Smooth muscle cell (in vitro differentiated cells): ENCODE data around the gene OR2W3. TPM values are rescaled to one million over a fixed set of nuclear protein-coding genes. Genes with fewer than 3 reads are reported as not detected.

ENCODE experiments used
- DNase-seq: peaks from one replicate; lab custom pipeline; 2025; ENCODE audit not compliant: unreplicated experiment; lab: John Stamatoyannopoulos, UW
- H2AFZ ChIP-seq: fragments of 200-600 bp; sonication (generic); 2 replicates; pipeline ENCODE4 v1.6.0; 2016; ENCODE audit warnings: antibody characterized with exemption, low read depth, mild to moderate bottlenecking
- H3F3A ChIP-seq: fragments of 200-600 bp; sonication (generic); 2 replicates; pipeline ENCODE4 v1.6.0; 2017; ENCODE audit warnings: antibody characterized with exemption, low read depth
- H3K27ac ChIP-seq: fragments of 200-600 bp; sonication (generic); 2 replicates; pipeline ENCODE4 v1.5.1; 2016; ENCODE audit warnings: low read depth, mild to moderate bottlenecking
- H3K27me3 ChIP-seq: fragments of 200-600 bp; sonication (generic); 2 replicates; pipeline ENCODE4 v1.6.1; 2016; ENCODE audit warnings: low read depth, mild to moderate bottlenecking
- H3K36me3 ChIP-seq: fragments of 200-600 bp; sonication (generic); 2 replicates; pipeline ENCODE4 v1.5.1; 2016; ENCODE audit warnings: low read depth
- H3K4me1 ChIP-seq: fragments of 200-600 bp; sonication (generic); 2 replicates; pipeline ENCODE4 v1.5.1; 2016; ENCODE audit warnings: low read depth
- H3K4me2 ChIP-seq: fragments of 200-600 bp; sonication (generic); 2 replicates; pipeline ENCODE4 v1.6.0; 2016; ENCODE audit warnings: mild to moderate bottlenecking
- H3K4me3 ChIP-seq: fragments of 200-600 bp; sonication (generic); 2 replicates; pipeline ENCODE4 v1.5.1; 2016; ENCODE audit warnings: mild to moderate bottlenecking
- H3K79me2 ChIP-seq: fragments of 200-600 bp; sonication (generic); 2 replicates; pipeline ENCODE4 v1.6.0; 2016; ENCODE audit warnings: low read depth, mild to moderate bottlenecking
- H3K9ac ChIP-seq: fragments of 200-600 bp; sonication (generic); 2 replicates; pipeline ENCODE4 v1.6.0; 2016; ENCODE audit warnings: low read depth
- H3K9me3 ChIP-seq: fragments of 200-600 bp; sonication (generic); replicated peaks from 2 replicates; pipeline ENCODE4 v1.5.1; 2016; ENCODE audit warnings: low read depth
- H4K20me1 ChIP-seq: fragments of 200-600 bp; sonication (generic); 2 replicates; pipeline ENCODE4 v1.6.0; 2016; ENCODE audit warnings: low read depth
- CTCF ChIP-seq: fragments of 200-600 bp; sonication (generic); IDR thresholded peaks from 2 replicates; pipeline ENCODE4 v1.5.1; 2017; ENCODE audit warnings: borderline replicate concordance, mild to moderate bottlenecking, antibody characterized with exemption; ENCODE audit not compliant: insufficient read depth, poor library complexity, severe bottlenecking
- WGBS: methylation state at CpG from one replicate; pipeline ENCODE4 v1.1.7; 2016; ENCODE audit warnings: low lambda C conversion rate; 5-methylcytosine and 5-hydroxymethylcytosine counted together
- polyA plus RNA-seq: library from polyadenylated mRNA; unstranded; fragments of >200 nt; fragmentation: Nextera tagmentation; extraction: Ambion mirVana; gene quantifications from 2 replicates; pipeline ENCODE4 v1.2.1, GENCODE V29; 2016
- total RNA-seq: library from RNA; depleted of rRNA; stranded (reverse); fragments of >200 nt; gene quantifications from 2 replicates; pipeline ENCODE4 v1.2.3, GENCODE V29; 2014

Gene OR2W3
- total and polyA plus RNA-seq, 2 experiments from 2014 or later: not detected

DNA sequence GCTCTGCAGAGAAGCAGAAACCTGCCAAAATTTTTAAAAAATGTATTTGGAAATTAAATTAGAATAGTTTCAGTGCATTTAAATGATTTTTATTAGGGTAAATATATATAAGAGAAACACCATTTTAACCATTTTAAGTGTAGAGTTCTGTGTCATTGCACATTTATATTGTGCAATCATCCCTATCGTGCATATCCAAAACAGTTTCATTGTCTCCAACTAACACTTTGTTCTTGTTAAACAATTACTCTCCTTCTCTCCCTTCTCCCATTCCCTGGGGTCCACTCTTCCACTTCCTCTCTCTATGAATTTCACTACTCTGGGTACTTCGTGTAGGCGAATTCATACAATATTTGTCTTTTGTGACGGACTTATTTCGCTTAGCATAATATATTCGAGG is 47.2 kb downstream of the OR2W3 start:
- no peak overlapping the region for H2AFZ ChIP-seq
- H3K9me3 ChIP-seq: peaks cover 18% of the 10 kb centered on the region
- no peaks in the 10 kb centered on the region for H3K27me3 ChIP-seq
- no peaks in the 10 kb centered on the region for H4K20me1 ChIP-seq
- no peaks in the 10 kb centered on the region for H3K79me2 ChIP-seq
- no peaks in the 10 kb centered on the region for H3F3A ChIP-seq
- H3K27ac ChIP-seq: no peak overlapping the region
- no peaks in the 10 kb centered on the region for H3K36me3 ChIP-seq
- TF ChIP-seq CTCF: no peak
- H3K4me3 ChIP-seq: no peak overlapping the region
- DNase-seq: no peak
- H3K9ac ChIP-seq: no peak overlapping the region
- H3K4me2 ChIP-seq: no peak overlapping the region
- H3K4me1 ChIP-seq: no peaks in the 10 kb centered on the region
- WGBS: 63% methylated on average over 6 of the region's 6 CpGs

Other genes with a start within 250 kb of the OR2W3 start
- gene OR13G1, start 215.8 kb upstream of the OR2W3 start, total RNA-seq: not detected in 2 replicates
- gene OR13G1, start 215.8 kb upstream of the OR2W3 start, polyA plus RNA-seq: not detected in 2 replicates
- gene OR6F1, start 178.9 kb upstream of the OR2W3 start, total RNA-seq: not detected in 2 replicates
- gene OR6F1, start 178.9 kb upstream of the OR2W3 start, polyA plus RNA-seq: not detected in 2 replicates
- gene OR14K1, start 157.0 kb upstream of the OR2W3 start, total RNA-seq: not detected in 2 replicates
- not detected in 2 replicates for gene OR14K1, start 157.0 kb upstream of the OR2W3 start, polyA plus RNA-seq
- gene OR14A2, start 147.4 kb upstream of the OR2W3 start, total RNA-seq: not detected in 2 replicates
- gene OR14A2, start 147.4 kb upstream of the OR2W3 start, polyA plus RNA-seq: not detected in 2 replicates
- gene OR1C1, start 135.0 kb upstream of the OR2W3 start, total RNA-seq: not detected in 2 replicates
- gene OR1C1, start 135.0 kb upstream of the OR2W3 start, polyA plus RNA-seq: not detected in 2 replicates
- gene OR14A16, start 71.5 kb upstream of the OR2W3 start, total RNA-seq: not detected in 2 replicates
- gene OR14A16, start 71.5 kb upstream of the OR2W3 start, polyA plus RNA-seq: not detected in 2 replicates
- gene OR11L1, start 53.7 kb upstream of the OR2W3 start, total RNA-seq: not detected in 2 replicates
- gene OR11L1, start 53.7 kb upstream of the OR2W3 start, polyA plus RNA-seq: not detected in 2 replicates
- not detected in 2 replicates for gene TRIM58, start 38.4 kb upstream of the OR2W3 start, total RNA-seq
- 0.37 TPM in 1 of 2 replicates, not detected in the other for gene TRIM58, start 38.4 kb upstream of the OR2W3 start, polyA plus RNA-seq
- gene OR2T8, start 24.7 kb downstream of the OR2W3 start, total RNA-seq: not detected in 2 replicates
- gene OR2T8, start 24.7 kb downstream of the OR2W3 start, polyA plus RNA-seq: not detected in 2 replicates
- not detected in 2 replicates for gene OR2AJ1, start 29.3 kb downstream of the OR2W3 start, total RNA-seq
- not detected in 2 replicates for gene OR2AJ1, start 29.3 kb downstream of the OR2W3 start, polyA plus RNA-seq
- gene OR2L8, start 53.3 kb downstream of the OR2W3 start, total RNA-seq: not detected in 2 replicates
- gene OR2L8, start 53.3 kb downstream of the OR2W3 start, polyA plus RNA-seq: not detected in 2 replicates
- gene OR2AK2, start 69.6 kb downstream of the OR2W3 start, total RNA-seq: not detected in 2 replicates
- gene OR2AK2, start 69.6 kb downstream of the OR2W3 start, polyA plus RNA-seq: not detected in 2 replicates
- not detected in 2 replicates for gene OR2L5, start 118.1 kb downstream of the OR2W3 start, total RNA-seq
- not detected in 2 replicates for gene OR2L5, start 118.1 kb downstream of the OR2W3 start, polyA plus RNA-seq
- gene OR2L2, start 134.5 kb downstream of the OR2W3 start, total RNA-seq: not detected in 2 replicates
- gene OR2L2, start 134.5 kb downstream of the OR2W3 start, polyA plus RNA-seq: 0.03 and 0.08 TPM in 2 replicates
- gene OR2L3, start 151.2 kb downstream of the OR2W3 start, total RNA-seq: not detected in 2 replicates
- not detected in 2 replicates for gene OR2L3, start 151.2 kb downstream of the OR2W3 start, polyA plus RNA-seq
- not detected in 2 replicates for gene OR2L13, start 199.6 kb downstream of the OR2W3 start, total RNA-seq
- gene OR2L13, start 199.6 kb downstream of the OR2W3 start, polyA plus RNA-seq: not detected in 2 replicates
- not detected in 2 replicates for gene OR2M5, start 249.6 kb downstream of the OR2W3 start, total RNA-seq
- not detected in 2 replicates for gene OR2M5, start 249.6 kb downstream of the OR2W3 start, polyA plus RNA-seq